Measurements from ENCODE around the gene HRK. TPM values are rescaled to one million over a fixed set of nuclear protein-coding genes. Genes with fewer than 3 reads are reported as not detected.
A peak's percentile ranks its signal among the peaks of the same experiment; 100 is the strongest.

Gene HRK
- total RNA-seq, 1 experiment from 2014 or later, result 0.33 TPM

GRCh38 chr12:116861320-116861719 is 19.9 kb downstream of the HRK start:
- BruUV-seq (replicated peaks), result no TSS peak
- intact Hi-C loops (cut with micrococcal nuclease), result loop anchor here (5.0 kb wide), 2 partner anchors 56 to 124 kb away; partner anchors contain the start of genes RNFT2 and SPRING1

DNA sequence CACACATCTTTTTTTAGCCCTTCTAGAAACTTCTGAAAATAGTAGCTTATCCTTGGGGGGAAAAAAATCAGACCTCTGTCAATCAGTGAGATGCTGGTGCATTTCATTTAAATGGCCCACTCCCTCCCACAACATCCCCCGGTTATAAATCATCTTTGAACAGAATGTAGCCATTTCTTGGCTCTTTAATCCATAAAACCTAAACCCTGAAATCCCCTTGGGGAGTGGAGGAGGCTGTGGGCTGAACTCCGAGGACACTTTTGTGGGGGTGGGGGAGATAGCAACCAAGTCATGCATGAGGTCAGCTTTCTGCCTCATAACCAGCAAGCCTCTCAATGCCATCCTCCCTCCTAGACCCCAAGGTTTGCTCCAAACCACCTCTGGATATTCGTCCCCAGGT is 21.0 kb downstream of the HRK start:
- no peak overlapping the region for H2AFZ ChIP-seq (ENCODE audit: low read length)
- H3K4me2 ChIP-seq (ENCODE audit: low read length), result no peak overlapping the region
- ATAC-seq, result no peak
- BruUV-seq (replicated peaks), result no TSS peak
- H3K9me3 ChIP-seq (ENCODE audit: low read length), result no peaks in the 10 kb centered on the region
- TF ChIP-seq EZH2 (IDR thresholded peaks at IDR 0.05; ENCODE audit: low read length, unreplicated experiment) (no peak), EZH2phosphoT487 (IDR thresholded peaks at IDR 0.05; ENCODE audit: borderline replicate concordance, low read length) (no peak)
- TF ChIP-seq, protein P1, sequence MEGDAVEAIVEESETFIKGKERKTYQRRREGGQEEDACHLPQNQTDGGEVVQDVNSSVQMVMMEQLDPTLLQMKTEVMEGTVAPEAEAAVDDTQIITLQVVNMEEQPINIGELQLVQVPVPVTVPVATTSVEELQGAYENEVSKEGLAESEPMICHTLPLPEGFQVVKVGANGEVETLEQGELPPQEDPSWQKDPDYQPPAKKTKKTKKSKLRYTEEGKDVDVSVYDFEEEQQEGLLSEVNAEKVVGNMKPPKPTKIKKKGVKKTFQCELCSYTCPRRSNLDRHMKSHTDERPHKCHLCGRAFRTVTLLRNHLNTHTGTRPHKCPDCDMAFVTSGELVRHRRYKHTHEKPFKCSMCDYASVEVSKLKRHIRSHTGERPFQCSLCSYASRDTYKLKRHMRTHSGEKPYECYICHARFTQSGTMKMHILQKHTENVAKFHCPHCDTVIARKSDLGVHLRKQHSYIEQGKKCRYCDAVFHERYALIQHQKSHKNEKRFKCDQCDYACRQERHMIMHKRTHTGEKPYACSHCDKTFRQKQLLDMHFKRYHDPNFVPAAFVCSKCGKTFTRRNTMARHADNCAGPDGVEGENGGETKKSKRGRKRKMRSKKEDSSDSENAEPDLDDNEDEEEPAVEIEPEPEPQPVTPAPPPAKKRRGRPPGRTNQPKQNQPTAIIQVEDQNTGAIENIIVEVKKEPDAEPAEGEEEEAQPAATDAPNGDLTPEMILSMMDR (conservative IDR thresholded peaks at IDR 0.05; ENCODE audit: low read depth, low read length), result no peak
- H3F3A ChIP-seq (ENCODE audit: low read length, unreplicated experiment), result no peaks in the 10 kb centered on the region
- ChIA-PET CTCF (no interaction called here), POLR2A (ENCODE audit: unreplicated experiment) (no interaction called here)
- no peaks in the 10 kb centered on the region for H3K36me3 ChIP-seq (ENCODE audit: low read depth, low read length)
- no peak overlapping the region for H3K9ac ChIP-seq (ENCODE audit: low read length)
- H3K27me3 ChIP-seq (ENCODE audit: low read length), result no peaks in the 10 kb centered on the region
- H3K4me3 ChIP-seq (ENCODE audit: low read length), result no peak overlapping the region
- H3K4me1 ChIP-seq (ENCODE audit: insufficient read depth, low read length), result peaks cover 32% of the 10 kb centered on the region
- intact Hi-C loops (cut with micrococcal nuclease), result loop anchor here (5.0 kb wide), 2 partner anchors 57 to 123 kb away; partner anchors contain the start of genes RNFT2 and SPRING1
- no peaks in the 10 kb centered on the region for H3K79me2 ChIP-seq (ENCODE audit: low read length)
- H3K27ac ChIP-seq (ENCODE audit: low read length), result no peak overlapping the region
- DNase-seq, result no peak
- no peaks in the 10 kb centered on the region for H3K9me2 ChIP-seq (replicated peaks; ENCODE audit: low read length)
- H4K20me1 ChIP-seq (ENCODE audit: low read length), result no peaks in the 10 kb centered on the region

More at GRCh38 chr12:116861320-116861719, 19.9 kb downstream of the HRK start:
- Histone ChIP-seq H3K27ac (ENCODE audit: low read length) (no peak overlapping the region), H3K27me3 (ENCODE audit: low read length) (no peaks in the 10 kb centered on the region), H3K36me3 (ENCODE audit: low read depth, low read length) (no peaks in the 10 kb centered on the region), H3F3A (ENCODE audit: low read length, unreplicated experiment) (no peaks in the 10 kb centered on the region), H3K9me2 (replicated peaks; ENCODE audit: low read length) (no peaks in the 10 kb centered on the region), H4K20me1 (ENCODE audit: low read length) (no peaks in the 10 kb centered on the region), H3K4me3 (ENCODE audit: low read length) (no peak overlapping the region), H3K9ac (ENCODE audit: low read length) (no peak overlapping the region), H2AFZ (ENCODE audit: low read length) (peak overlapping the region; percentile 21; the same call in 1 of the 2 replicates), H3K79me2 (ENCODE audit: low read length) (no peaks in the 10 kb centered on the region), H3K4me1 (ENCODE audit: insufficient read depth, low read length) (peaks cover 25% of the 10 kb centered on the region), H3K9me3 (ENCODE audit: low read length) (no peaks in the 10 kb centered on the region), H3K4me2 (ENCODE audit: low read length) (peak overlapping the region; percentile 56)
- ChIA-PET CTCF (no interaction called here), POLR2A (ENCODE audit: unreplicated experiment) (interaction anchor here (0.6 kb wide), 1 partner anchor 9 kb away, joined by 3 read pairs; no protein-coding TSS in a partner anchor)
- DNase-seq (peak; percentile 54), ATAC-seq (peak; percentile 58)
- TF ChIP-seq, protein P1 (conservative IDR thresholded peaks at IDR 0.05; ENCODE audit: low read depth, low read length), result no peak
- TF ChIP-seq EZH2phosphoT487 (IDR thresholded peaks at IDR 0.05; ENCODE audit: borderline replicate concordance, low read length) (no peak), EZH2 (IDR thresholded peaks at IDR 0.05; ENCODE audit: low read length, unreplicated experiment) (no peak)

DNA sequence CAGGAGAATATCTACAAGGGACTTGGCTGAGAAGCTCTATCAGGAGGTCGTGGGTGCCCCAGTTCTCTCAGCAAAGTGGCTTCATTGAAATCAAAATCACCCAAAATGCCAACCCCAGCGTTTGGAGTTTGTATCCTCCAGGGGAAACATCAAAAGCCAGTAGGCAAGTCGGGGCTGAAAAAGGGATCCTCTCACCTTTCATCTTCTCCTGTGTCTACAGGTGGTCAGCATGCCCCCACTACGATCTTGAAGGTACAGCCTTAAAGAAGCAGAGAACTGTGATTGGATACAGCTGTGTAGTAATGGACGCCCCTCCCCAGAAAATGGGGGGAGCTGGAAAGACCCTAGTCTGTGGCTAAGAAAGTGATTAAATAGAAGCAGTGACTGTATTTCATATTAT is 22.2 kb downstream of the HRK start:
- Histone ChIP-seq H3K27me3 (ENCODE audit: low read length) (no peaks in the 10 kb centered on the region), H3K9me2 (replicated peaks; ENCODE audit: low read length) (no peaks in the 10 kb centered on the region), H3K36me3 (ENCODE audit: low read depth, low read length) (no peaks in the 10 kb centered on the region), H3K4me1 (ENCODE audit: insufficient read depth, low read length) (peaks cover 21% of the 10 kb centered on the region), H3K27ac (ENCODE audit: low read length) (no peak overlapping the region), H3K4me2 (ENCODE audit: low read length) (no peak overlapping the region), H3K4me3 (ENCODE audit: low read length) (no peak overlapping the region), H3K9me3 (ENCODE audit: low read length) (no peaks in the 10 kb centered on the region), H3K9ac (ENCODE audit: low read length) (no peak overlapping the region), H3F3A (ENCODE audit: low read length, unreplicated experiment) (no peaks in the 10 kb centered on the region), H4K20me1 (ENCODE audit: low read length) (no peaks in the 10 kb centered on the region), H3K79me2 (ENCODE audit: low read length) (no peaks in the 10 kb centered on the region), H2AFZ (ENCODE audit: low read length) (no peak overlapping the region)
- ATAC-seq, result no peak
- ChIA-PET CTCF (interaction anchor here (0.9 kb wide), 1 partner anchor 140 kb away, joined by 4 read pairs; no protein-coding TSS in a partner anchor), POLR2A (ENCODE audit: unreplicated experiment) (no interaction called here)
- TF ChIP-seq EZH2 (IDR thresholded peaks at IDR 0.05; ENCODE audit: low read length, unreplicated experiment), result no peak
- TF ChIP-seq EZH2phosphoT487 (IDR thresholded peaks at IDR 0.05; ENCODE audit: borderline replicate concordance, low read length), result no peak
- TF ChIP-seq, protein P1 (conservative IDR thresholded peaks at IDR 0.05; ENCODE audit: low read depth, low read length), result no peak
- intact Hi-C loops (cut with micrococcal nuclease), result no loop called here
- BruUV-seq (replicated peaks), result no TSS peak
- no peak for DNase-seq

Measured in PC-3 (cell line).